Astrocyte of the cerebellum (primary cell): ENCODE measurements around the gene ZNF423.

Experiments used
- DNase-seq: peaks from one replicate; pipeline ENCODE4 v3.0.0-alpha.2; 2011; ENCODE audit warnings: low read depth
- H3K4me3 ChIP-seq: 2 replicates; pipeline ENCODE4 v1.5.1; 2011; ENCODE audit warnings: mild to moderate bottlenecking, low read depth, low read length, moderate library complexity
- in situ Hi-C: cut with HindIII; loops from 2 replicates; pipeline ENCODE4 v1.10.0; 2017; ENCODE audit warnings: low sequenced_read_pairs
- TF ChIP-seq, protein P1 (sequence below): IDR thresholded peaks from 2 replicates; pipeline ENCODE4 v1.5.1; 2012; ENCODE audit warnings: low read length, low read depth, moderate library complexity, mild to moderate bottlenecking; ENCODE audit errors: missing control alignments

ZNF423 gene

DNA sequence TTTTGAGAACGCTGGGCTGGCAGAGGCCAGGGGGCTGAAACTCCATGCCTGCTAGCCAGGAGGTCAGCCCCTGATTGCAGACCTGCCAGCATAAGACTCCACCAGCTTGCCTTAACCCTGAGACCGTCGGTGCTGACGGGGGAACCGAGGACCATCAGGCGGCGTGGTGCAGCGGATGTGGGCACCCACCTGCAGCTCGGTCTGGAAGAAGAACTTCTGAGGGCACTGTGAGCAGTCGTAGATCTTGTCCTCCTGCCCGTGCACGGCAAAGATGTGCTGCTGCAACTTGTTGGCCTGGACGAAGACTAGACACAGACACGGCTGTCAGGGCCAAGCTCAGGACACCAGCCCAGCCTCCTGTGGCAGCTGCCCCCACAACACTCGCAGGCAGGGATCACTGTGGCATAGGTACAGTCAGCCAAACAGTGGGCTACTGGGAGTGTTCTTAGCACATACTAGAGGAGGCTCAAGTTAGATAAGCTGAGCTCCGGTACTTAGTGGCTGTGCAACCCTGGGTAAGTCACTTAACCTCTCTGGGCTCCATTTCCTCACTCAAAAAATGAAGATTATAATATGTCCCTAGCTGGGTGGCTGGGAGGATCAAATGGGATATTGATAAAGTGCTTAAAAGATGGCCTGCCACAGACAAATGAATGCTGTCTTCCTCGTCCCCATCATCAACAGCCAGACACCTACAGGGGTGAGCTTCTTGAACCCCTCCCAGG lies 332.3 kb downstream of the ZNF423 start:
- H3K4me3 ChIP-seq = no peak overlapping the region
- DNase-seq = no peak
- TF ChIP-seq, protein P1, sequence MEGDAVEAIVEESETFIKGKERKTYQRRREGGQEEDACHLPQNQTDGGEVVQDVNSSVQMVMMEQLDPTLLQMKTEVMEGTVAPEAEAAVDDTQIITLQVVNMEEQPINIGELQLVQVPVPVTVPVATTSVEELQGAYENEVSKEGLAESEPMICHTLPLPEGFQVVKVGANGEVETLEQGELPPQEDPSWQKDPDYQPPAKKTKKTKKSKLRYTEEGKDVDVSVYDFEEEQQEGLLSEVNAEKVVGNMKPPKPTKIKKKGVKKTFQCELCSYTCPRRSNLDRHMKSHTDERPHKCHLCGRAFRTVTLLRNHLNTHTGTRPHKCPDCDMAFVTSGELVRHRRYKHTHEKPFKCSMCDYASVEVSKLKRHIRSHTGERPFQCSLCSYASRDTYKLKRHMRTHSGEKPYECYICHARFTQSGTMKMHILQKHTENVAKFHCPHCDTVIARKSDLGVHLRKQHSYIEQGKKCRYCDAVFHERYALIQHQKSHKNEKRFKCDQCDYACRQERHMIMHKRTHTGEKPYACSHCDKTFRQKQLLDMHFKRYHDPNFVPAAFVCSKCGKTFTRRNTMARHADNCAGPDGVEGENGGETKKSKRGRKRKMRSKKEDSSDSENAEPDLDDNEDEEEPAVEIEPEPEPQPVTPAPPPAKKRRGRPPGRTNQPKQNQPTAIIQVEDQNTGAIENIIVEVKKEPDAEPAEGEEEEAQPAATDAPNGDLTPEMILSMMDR = no peak
- in situ Hi-C loops = no loop called here

DNA sequence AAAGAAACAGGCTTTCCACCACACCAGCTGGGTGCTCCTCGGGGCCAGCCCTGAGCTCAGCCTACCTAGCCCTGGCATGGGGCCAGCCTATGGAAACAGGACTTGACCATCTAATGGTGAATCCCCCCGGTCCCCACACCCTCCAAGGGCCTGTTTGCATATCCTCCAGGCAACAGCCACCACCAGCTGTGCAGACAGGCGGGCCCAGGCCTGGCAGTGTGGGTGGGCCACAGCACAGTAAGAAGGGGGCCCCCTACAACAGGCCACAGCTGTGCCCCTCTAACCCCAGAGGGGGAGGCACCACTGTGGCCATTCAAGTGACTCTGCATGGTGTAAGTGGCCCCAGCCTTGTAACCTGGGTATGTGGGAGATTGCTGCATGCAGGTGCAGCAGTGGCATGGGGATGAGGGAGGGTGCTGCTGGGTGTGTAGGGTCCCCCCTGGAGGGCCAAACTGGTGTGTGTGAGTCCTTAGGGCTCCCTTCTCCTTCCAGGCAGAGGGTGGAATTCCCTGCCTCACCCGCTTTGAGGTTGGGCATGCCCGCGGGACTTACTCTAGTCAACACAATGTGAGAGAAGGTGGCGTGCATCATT lies 334.1 kb downstream of the ZNF423 start:
- no peak for DNase-seq
- no peak overlapping the region for H3K4me3 ChIP-seq
- in situ Hi-C loops = no loop called here
- TF ChIP-seq, protein P1 = no peak

DNA sequence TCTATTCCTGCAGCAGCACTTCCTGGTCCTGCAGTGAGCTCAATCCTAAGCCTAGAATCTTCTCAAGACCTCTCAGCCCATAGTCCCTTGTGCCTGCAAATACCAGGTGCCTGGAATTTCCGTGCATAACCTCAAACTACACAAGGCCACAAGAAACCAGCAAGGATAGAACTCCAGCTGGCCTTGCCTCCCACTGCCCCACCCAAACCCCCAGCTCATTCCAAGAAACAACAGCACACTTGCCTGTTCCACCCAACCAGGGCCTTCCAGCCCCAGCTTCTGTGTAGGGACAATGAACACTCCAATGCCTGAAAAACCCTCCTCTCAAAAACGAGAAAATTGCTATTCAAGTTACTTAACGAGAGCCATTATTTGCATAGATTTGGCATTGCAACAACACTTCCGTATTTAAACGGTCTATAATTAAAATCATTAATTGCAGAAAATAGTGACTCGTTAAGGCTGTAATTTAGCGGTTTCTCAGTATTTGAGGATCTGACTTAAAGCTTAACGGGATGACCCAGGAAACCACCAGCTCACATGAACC lies 335.3 kb downstream of the ZNF423 start:
- in situ Hi-C loops = no loop called here
- TF ChIP-seq, protein P1 = no peak
- H3K4me3 ChIP-seq = no peak overlapping the region
- DNase-seq = no peak

DNA sequence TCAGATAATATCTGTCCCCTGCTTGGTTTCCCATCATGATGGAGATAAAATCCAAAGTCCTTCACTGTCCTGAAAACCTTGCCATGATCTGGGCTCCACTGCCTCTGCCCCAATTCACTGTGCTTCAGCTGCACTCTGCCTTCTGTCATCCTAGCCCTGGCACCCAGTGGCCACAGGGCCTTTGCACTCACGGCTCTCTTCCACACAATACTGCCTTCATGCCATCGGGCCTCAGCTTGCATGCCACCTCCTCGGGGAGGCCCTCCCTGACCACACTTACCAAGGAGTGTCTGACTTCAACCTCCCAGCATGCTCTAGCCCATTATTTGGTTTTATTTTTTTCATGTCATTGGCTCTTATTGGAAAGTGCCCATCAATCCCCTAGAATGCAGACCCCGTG lies 336.2 kb downstream of the ZNF423 start:
- no peak overlapping the region for H3K4me3 ChIP-seq
- in situ Hi-C loops = loop anchor here (5.0 kb wide), 1 partner anchor 83 kb away; no protein-coding TSS in a partner anchor
- no peak for DNase-seq
- TF ChIP-seq, protein P1 = no peak

DNA sequence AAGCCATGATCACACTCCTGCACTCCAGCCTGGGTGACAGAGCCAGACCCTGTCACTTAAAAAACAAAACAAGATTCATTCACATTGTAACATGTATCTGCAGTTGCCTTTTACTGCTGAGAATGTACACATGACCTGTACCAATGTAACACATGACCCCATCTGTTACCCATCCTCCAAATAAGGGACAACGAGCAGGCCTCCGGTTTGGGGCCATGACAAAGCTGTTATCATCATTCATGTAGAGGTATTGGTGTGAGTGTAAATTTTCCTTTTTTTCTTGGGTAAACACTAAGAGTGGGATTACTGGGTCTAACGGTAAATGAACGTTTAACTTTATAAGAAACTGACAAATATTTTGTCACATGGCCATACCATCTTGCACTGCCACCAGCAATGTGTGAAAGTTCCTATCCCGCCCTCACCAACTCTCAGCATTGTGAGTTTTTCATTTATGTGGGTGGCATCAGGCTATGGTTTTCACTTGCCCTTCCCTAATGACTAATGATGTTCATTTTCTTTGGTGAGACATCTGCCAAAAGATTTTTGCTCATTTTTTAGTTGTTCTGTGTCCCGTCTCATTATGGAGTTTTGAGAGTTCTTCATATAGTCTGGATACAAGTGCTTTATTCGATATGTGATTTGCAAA lies 336.8 kb downstream of the ZNF423 start:
- in situ Hi-C loops = loop anchor here (5.0 kb wide), 1 partner anchor 83 kb away; no protein-coding TSS in a partner anchor
- no peak for DNase-seq
- H3K4me3 ChIP-seq = no peak overlapping the region
- TF ChIP-seq, protein P1 = no peak

DNA sequence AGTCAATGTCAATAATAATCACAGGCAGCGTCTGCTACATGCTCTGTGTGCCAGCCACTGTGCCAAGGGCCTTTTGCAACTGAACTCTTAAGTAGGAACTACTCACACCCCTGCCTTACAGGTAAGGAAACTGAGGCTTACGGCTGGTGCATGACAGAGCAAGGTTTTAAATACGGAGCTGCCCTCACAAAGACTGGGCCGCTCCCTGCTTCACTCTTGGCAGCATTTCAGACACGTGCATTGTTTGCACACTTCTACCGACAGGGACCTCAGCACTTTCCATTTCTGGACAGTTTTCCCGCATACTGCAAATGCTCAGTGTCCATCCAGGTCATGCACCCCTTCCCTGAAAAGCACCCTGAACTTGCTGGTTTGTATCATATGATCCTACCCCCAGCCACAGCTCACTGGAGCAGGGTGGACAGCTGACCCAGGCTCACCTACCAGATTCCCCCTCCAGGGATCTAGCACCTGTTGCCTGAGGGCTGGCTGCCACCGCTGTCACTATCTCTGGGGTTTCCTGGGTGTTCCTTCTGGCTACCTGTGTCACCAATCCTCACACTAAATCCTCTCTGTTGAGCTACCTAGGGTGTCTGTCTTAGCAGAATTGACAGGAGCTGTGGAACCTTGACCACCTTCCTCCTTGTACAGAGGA lies 339.4 kb downstream of the ZNF423 start:
- TF ChIP-seq, protein P1 = no peak
- DNase-seq = no peak
- in situ Hi-C loops = loop anchor here (5.0 kb wide), 1 partner anchor 86 kb away; no protein-coding TSS in a partner anchor

More for the DNA sequence above, 339.4 kb downstream of the ZNF423 start:
- H3K4me3 ChIP-seq = no peak overlapping the region
